ENCODE data around the gene CFAP161.

DNA sequence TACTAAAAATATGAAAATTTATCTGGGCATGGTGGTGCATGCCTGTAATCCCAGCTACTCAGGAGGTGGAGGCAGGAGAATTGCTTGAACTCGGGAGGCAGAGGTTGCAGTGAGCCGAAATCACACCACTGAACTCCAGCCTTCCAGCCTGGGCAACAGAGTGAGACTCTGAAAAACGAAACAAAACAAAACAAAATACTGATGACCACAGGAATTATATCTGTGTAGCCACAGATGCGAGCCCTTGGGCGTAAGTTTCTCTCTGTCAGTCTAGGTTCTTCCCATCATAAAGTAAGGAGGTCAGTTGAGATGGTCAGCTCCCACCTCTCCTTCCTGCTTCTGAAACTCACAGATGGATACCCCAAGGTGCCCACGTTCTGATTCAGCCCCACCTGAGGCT lies 37.7 kb upstream of the CFAP161 start:
- TF ChIP-seq, protein P1, sequence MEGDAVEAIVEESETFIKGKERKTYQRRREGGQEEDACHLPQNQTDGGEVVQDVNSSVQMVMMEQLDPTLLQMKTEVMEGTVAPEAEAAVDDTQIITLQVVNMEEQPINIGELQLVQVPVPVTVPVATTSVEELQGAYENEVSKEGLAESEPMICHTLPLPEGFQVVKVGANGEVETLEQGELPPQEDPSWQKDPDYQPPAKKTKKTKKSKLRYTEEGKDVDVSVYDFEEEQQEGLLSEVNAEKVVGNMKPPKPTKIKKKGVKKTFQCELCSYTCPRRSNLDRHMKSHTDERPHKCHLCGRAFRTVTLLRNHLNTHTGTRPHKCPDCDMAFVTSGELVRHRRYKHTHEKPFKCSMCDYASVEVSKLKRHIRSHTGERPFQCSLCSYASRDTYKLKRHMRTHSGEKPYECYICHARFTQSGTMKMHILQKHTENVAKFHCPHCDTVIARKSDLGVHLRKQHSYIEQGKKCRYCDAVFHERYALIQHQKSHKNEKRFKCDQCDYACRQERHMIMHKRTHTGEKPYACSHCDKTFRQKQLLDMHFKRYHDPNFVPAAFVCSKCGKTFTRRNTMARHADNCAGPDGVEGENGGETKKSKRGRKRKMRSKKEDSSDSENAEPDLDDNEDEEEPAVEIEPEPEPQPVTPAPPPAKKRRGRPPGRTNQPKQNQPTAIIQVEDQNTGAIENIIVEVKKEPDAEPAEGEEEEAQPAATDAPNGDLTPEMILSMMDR (IDR thresholded peaks at IDR 0.05; ENCODE audit: low read depth, low read length, poor library complexity, severe bottlenecking), result no peak
- no peak for TF ChIP-seq EZH2phosphoT487 (IDR thresholded peaks at IDR 0.05; ENCODE audit: borderline replicate concordance, low read length)
